CD14-positive monocyte (primary cell): ENCODE results near the gene CNTN6. TPM values are rescaled to one million over a fixed set of nuclear protein-coding genes. Genes with fewer than 3 reads are reported as not detected.

Source experiments
- DNase-seq, 3 donors: peaks; one replicate each; pipeline ENCODE4 v3.0.0-alpha.2; 2011 to 2022
- H2AFZ ChIP-seq: 2 replicates; pipeline ENCODE4 v1.6.0; 2012; ENCODE audit warnings: mild to moderate bottlenecking, low read depth, low read length, inconsistent platforms; ENCODE audit not compliant: insufficient read depth, poor library complexity, severe bottlenecking
- H3K27ac ChIP-seq, 2 donors: 1 replicate in 1 of 2; 2 replicates in 1 of 2; pipeline ENCODE4 v1.5.1; 2012 to 2013; ENCODE audit warnings: low read length in 2 of 2, control low read depth in 1 of 2, inconsistent platforms in 1 of 2, low read depth in 1 of 2, mild to moderate bottlenecking in 1 of 2
- H3K27me3 ChIP-seq, 2 donors: one replicate each; pipeline versions ENCODE4 v1.6.0 to v1.6.1; 2011 to 2013; ENCODE audit warnings: low read length in 2 of 2; ENCODE audit not compliant: control insufficient read depth in 2 of 2, insufficient read depth in 2 of 2
- H3K36me3 ChIP-seq, 2 donors: replicated peaks in 1 of 2; 1 replicate in 1 of 2; 2 replicates in 1 of 2; pipeline versions ENCODE4 v1.5.1 to v1.6.1; 2012 to 2013; ENCODE audit warnings: low read length in 2 of 2, control low read depth in 1 of 2, inconsistent platforms in 1 of 2, mild to moderate bottlenecking in 1 of 2; ENCODE audit not compliant: insufficient read depth in 2 of 2, control insufficient read depth in 1 of 2
- H3K4me1 ChIP-seq, 2 donors: 1 replicate in 1 of 2; 2 replicates in 1 of 2; pipeline versions ENCODE4 v1.5.1 to v1.6.1; 2012 to 2013; ENCODE audit warnings: low read length in 2 of 2, control low read depth in 1 of 2, inconsistent platforms in 1 of 2, mild to moderate bottlenecking in 1 of 2, moderate library complexity in 1 of 2; ENCODE audit not compliant: insufficient read depth in 2 of 2, control insufficient read depth in 1 of 2
- H3K4me2 ChIP-seq: replicated peaks from 2 replicates; pipeline ENCODE3; 2012; ENCODE audit warnings: low read length, moderate library complexity, mild to moderate bottlenecking; ENCODE audit not compliant: poor library complexity, severe bottlenecking; ENCODE audit errors: extremely low read depth
- H3K4me3 ChIP-seq, 3 experiments: fragments of 200-600 bp in 1 of 3; sonication (generic) in 1 of 3; replicated peaks in 1 of 3; 1 replicate in 2 of 3; 2 replicates in 1 of 3; pipeline ENCODE4 v1.5.1; 2011 to 2013; ENCODE audit warnings: low read length in 3 of 3, mild to moderate bottlenecking in 3 of 3, control low read depth in 2 of 3, low read depth in 2 of 3, inconsistent platforms in 1 of 3, moderate library complexity in 1 of 3
- H3K79me2 ChIP-seq: 2 replicates; pipeline ENCODE4 v1.6.0; 2012; ENCODE audit warnings: mild to moderate bottlenecking, control low read depth, inconsistent platforms, low read length, moderate library complexity; ENCODE audit not compliant: insufficient read depth
- H3K9ac ChIP-seq: 2 replicates; pipeline ENCODE4 v1.6.0; 2017; ENCODE audit warnings: low read length, mild to moderate bottlenecking; ENCODE audit not compliant: insufficient read depth, poor library complexity, severe bottlenecking
- H3K9me3 ChIP-seq, 2 donors: replicated peaks in 1 of 2; 1 replicate in 1 of 2; 2 replicates in 1 of 2; pipeline versions ENCODE4 v1.5.1 to v1.6.1; 2012 to 2013; ENCODE audit warnings: low read length in 2 of 2, control low read depth in 1 of 2; ENCODE audit not compliant: control insufficient read depth in 1 of 2, insufficient read depth in 1 of 2
- H4K20me1 ChIP-seq: 2 replicates; pipeline ENCODE4 v1.6.0; 2012; ENCODE audit warnings: mild to moderate bottlenecking, low read length, control low read depth, moderate library complexity; ENCODE audit not compliant: insufficient read depth
- H3K27ac Mint-ChIP-seq, 7 donors: one replicate each; pipeline ENCODE4 v1.8.0; 2020; ENCODE audit warnings: mild to moderate bottlenecking in 7 of 7, mixed read lengths in 7 of 7, moderate library complexity in 6 of 7, inconsistent platforms in 2 of 7
- H3K27me3 Mint-ChIP-seq, 3 donors: one replicate each; pipeline ENCODE4 v1.8.0; 2021 to 2022; ENCODE audit warnings: low read depth in 3 of 3, mild to moderate bottlenecking in 3 of 3, mixed read lengths in 3 of 3, moderate library complexity in 3 of 3, inconsistent platforms in 1 of 3
- H3K36me3 Mint-ChIP-seq, 2 donors: one replicate each; pipeline ENCODE4 v1.8.0; 2020; ENCODE audit warnings: mixed read lengths in 2 of 2, inconsistent platforms in 1 of 2, mild to moderate bottlenecking in 1 of 2
- H3K4me1 Mint-ChIP-seq: one replicate; pipeline ENCODE4 v1.8.0; 2020; ENCODE audit warnings: mild to moderate bottlenecking, mixed read lengths
- H3K4me3 Mint-ChIP-seq, 2 donors: one replicate each; pipeline ENCODE4 v1.8.0; 2020; ENCODE audit warnings: mild to moderate bottlenecking in 2 of 2, mixed read lengths in 2 of 2, moderate library complexity in 1 of 2
- H3K9me3 Mint-ChIP-seq, 7 donors: one replicate each; pipeline ENCODE4 v1.8.0; 2020 to 2022; ENCODE audit warnings: mixed read lengths in 7 of 7, mild to moderate bottlenecking in 6 of 7, moderate library complexity in 6 of 7, inconsistent platforms in 2 of 7
- CTCF ChIP-seq: fragments of 200-600 bp; IDR thresholded peaks from one replicate; pipeline ENCODE4 v1.8.0; 2022; ENCODE audit warnings: antibody characterized with exemption, mild to moderate bottlenecking
- WGBS: methylation state at CpG from one replicate; pipeline ENCODE4 v1.1.5; 2013; ENCODE audit warnings: missing lambda C conversion rate; ENCODE audit not compliant: insufficient coverage; 5-methylcytosine and 5-hydroxymethylcytosine counted together
- intact Hi-C, 2 donors: fragments of 100-400 bp; cut with micrococcal nuclease; formaldehyde crosslinking; loops; one replicate each; pipeline versions ENCODE4 v1.15.0 to v1.15.1; 2023
- polyA plus RNA-seq, 3 donors: library from polyadenylated mRNA; depleted of rRNA in 1 of 3; unstranded in 2 of 3; stranded (reverse) in 1 of 3; fragments of 300-500 nt in 2 of 3; fragments of >200 nt in 1 of 3; fragmentation: Illumina TruSeq in 2 of 3; gene quantifications; 1 replicate in 2 of 3; 2 replicates in 1 of 3; pipeline ENCODE4 v1.2.3, GENCODE V29; 2012 to 2021

The CNTN6 gene
- polyA plus RNA-seq, 3 donors: not detected

- no peaks in the 10 kb centered on the region for H3K4me1 ChIP-seq
- Mint-ChIP-seq H3K27ac (no peak overlapping the region), H3K4me3 (no peak overlapping the region), H3K27me3 (no peaks in the 10 kb centered on the region), H3K4me1 (no peaks in the 10 kb centered on the region), H3K9me3 (peaks cover 0 to 3% (median 0%) of the 10 kb centered on the region in 7 donors), H3K36me3 (no peaks in the 10 kb centered on the region)
- WGBS: no CpG with 5 or more reads among the region's 3 CpGs
- no peak for DNase-seq
- TF ChIP-seq CTCF: no peak
- no peaks in the 10 kb centered on the region for H3K27me3 ChIP-seq
- intact Hi-C loops: no loop called here
- H3K9ac ChIP-seq: no peak overlapping the region
- H3K4me3 ChIP-seq: no peak overlapping the region
- no peaks in the 10 kb centered on the region for H3K36me3 ChIP-seq
- no peak overlapping the region for H3K4me2 ChIP-seq
- H3K9me3 ChIP-seq: no peaks in the 10 kb centered on the region
- no peak overlapping the region for H2AFZ ChIP-seq
- H3K79me2 ChIP-seq: no peaks in the 10 kb centered on the region
- H4K20me1 ChIP-seq: no peaks in the 10 kb centered on the region
- no peak overlapping the region for H3K27ac ChIP-seq
These were observed 258.1 kb downstream of the CNTN6 start for GRCh38 chr3:1350885-1351284.

GRCh38 chr3:1355691-1356090 is 262.9 kb downstream of the CNTN6 start:
- TF ChIP-seq CTCF: no peak
- Mint-ChIP-seq H3K27ac (no peak overlapping the region), H3K4me3 (no peak overlapping the region), H3K36me3 (no peaks in the 10 kb centered on the region), H3K9me3 (no peaks in the 10 kb centered on the region), H3K4me1 (no peaks in the 10 kb centered on the region), H3K27me3 (no peaks in the 10 kb centered on the region)
- Histone ChIP-seq H3K4me2 (no peak overlapping the region), H4K20me1 (no peaks in the 10 kb centered on the region), H2AFZ (no peak overlapping the region), H3K9ac (no peak overlapping the region), H3K4me3 (no peak overlapping the region), H3K9me3 (no peaks in the 10 kb centered on the region), H3K79me2 (no peaks in the 10 kb centered on the region), H3K4me1 (no peaks in the 10 kb centered on the region), H3K27me3 (no peaks in the 10 kb centered on the region), H3K27ac (no peak overlapping the region), H3K36me3 (no peaks in the 10 kb centered on the region)
- DNase-seq: no peak
- WGBS: no CpG with 5 or more reads among the region's 3 CpGs
- intact Hi-C loops: no loop called here
